SK-N-SH (cell line): ENCODE measurements around the gene DTX1. TPM values are rescaled to one million over a fixed set of nuclear protein-coding genes. Genes with fewer than 3 reads are reported as not detected.

ENCODE experiments used
- CTCF ChIA-PET: fragments of 300-600, 350-600 bp; formaldehyde crosslinking; extraction: SDS; loops from one replicate; lab custom pipeline; 2021; lab: Yijun Ruan, JAX
- POLR2A ChIA-PET: fragments of 350-600 bp; sonication (Branson Sonifier 250); formaldehyde crosslinking; extraction: SDS; loops from one replicate; lab custom pipeline; 2020; ENCODE audit warnings: antibody characterized with exemption, inconsistent platforms; lab: Yijun Ruan, JAX
- DNase-seq: peaks from one replicate; pipeline ENCODE4 v3.0.0; 2012
- H2AFZ ChIP-seq: fragments of 200-600 bp; sonication (generic); 2 replicates; pipeline ENCODE4 v1.8.1; 2016; ENCODE audit warnings: antibody characterized with exemption, mild to moderate bottlenecking, low read depth
- H3F3A ChIP-seq: fragments of 200-600 bp; sonication (generic); replicated peaks from 2 replicates; pipeline ENCODE3; 2016; ENCODE audit warnings: antibody characterized with exemption, mild to moderate bottlenecking; ENCODE audit not compliant: insufficient read depth
- H3K27ac ChIP-seq, 2 experiments: fragments of 200-500 bp in 1 of 2; fragments of 200-600 bp in 1 of 2; sonication (Bioruptor generic) in 1 of 2; sonication (generic), shearing (Covaris generic) in 1 of 2; 2 replicates each; pipeline versions ENCODE4 v1.5.1 to v1.6.1; 2014 to 2016; ENCODE audit warnings: low read depth in 2 of 2, inconsistent platforms in 1 of 2, low read length in 1 of 2, mild to moderate bottlenecking in 1 of 2, mixed read lengths in 1 of 2
- H3K27me3 ChIP-seq: fragments of 200-600 bp; sonication (generic), shearing (Covaris generic); 2 replicates; pipeline ENCODE4 v1.6.1; 2016; ENCODE audit warnings: mixed run types; ENCODE audit not compliant: insufficient read depth
- H3K36me3 ChIP-seq, 2 experiments: fragments of 200-500 bp in 1 of 2; fragments of 200-600 bp in 1 of 2; sonication (Bioruptor generic) in 1 of 2; sonication (generic) in 1 of 2; replicated peaks in 1 of 2; 2 replicates each; pipeline versions ENCODE3 to v1.5.1; 2014 to 2016; ENCODE audit warnings: low read length in 1 of 2, mild to moderate bottlenecking in 1 of 2; ENCODE audit not compliant: insufficient read depth in 2 of 2, control insufficient read depth in 1 of 2
- H3K4me1 ChIP-seq, 2 experiments: fragments of 200-500 bp in 1 of 2; fragments of 200-600 bp in 1 of 2; sonication (Bioruptor generic) in 1 of 2; sonication (generic), shearing (Covaris generic) in 1 of 2; 2 replicates each; pipeline versions ENCODE4 v1.5.1 to v1.6.1; 2014 to 2016; ENCODE audit warnings: low read depth in 1 of 2, low read length in 1 of 2, mixed run types in 1 of 2; ENCODE audit not compliant: insufficient read depth in 2 of 2, control insufficient read depth in 1 of 2
- H3K4me2 ChIP-seq: fragments of 200-600 bp; sonication (generic), shearing (Covaris generic); 2 replicates; pipeline ENCODE4 v1.6.1; 2017; ENCODE audit warnings: mixed run types
- H3K4me3 ChIP-seq, 2 experiments: fragments of 200-500 bp in 1 of 2; fragments of 200-600 bp in 1 of 2; sonication (Bioruptor generic) in 1 of 2; sonication (generic), shearing (Covaris generic) in 1 of 2; 2 replicates each; pipeline versions ENCODE4 v1.5.1 to v1.8.1; 2014 to 2016; ENCODE audit warnings: low read depth in 2 of 2, inconsistent platforms in 1 of 2, low read length in 1 of 2, mild to moderate bottlenecking in 1 of 2, mixed read lengths in 1 of 2, moderate library complexity in 1 of 2
- H3K79me2 ChIP-seq: fragments of 200-600 bp; sonication (generic); 2 replicates; pipeline ENCODE4 v1.8.1; 2017; ENCODE audit warnings: mild to moderate bottlenecking; ENCODE audit not compliant: insufficient read depth
- H3K9ac ChIP-seq: fragments of 200-600 bp; sonication (generic); 2 replicates; pipeline ENCODE4 v1.6.1; 2017; ENCODE audit warnings: mixed run types
- H3K9me2 ChIP-seq: fragments of 200-600 bp; sonication (generic); 2 replicates; pipeline ENCODE4 v1.6.1; 2017; ENCODE audit warnings: mixed run types
- H3K9me3 ChIP-seq: fragments of 200-600 bp; sonication (generic); 2 replicates; pipeline ENCODE4 v1.6.1; 2017; ENCODE audit warnings: mixed run types, mild to moderate bottlenecking, moderate library complexity
- H4K20me1 ChIP-seq: fragments of 200-600 bp; sonication (generic); 2 replicates; pipeline ENCODE4 v1.6.1; 2017; ENCODE audit warnings: mild to moderate bottlenecking, mixed run types; ENCODE audit not compliant: insufficient read depth
- EP300 ChIP-seq, 2 experiments: IDR thresholded peaks; 2 replicates each; pipeline versions ENCODE4 v1.4.0 to v1.6.1; 2012; ENCODE audit warnings: borderline replicate concordance in 1 of 2, low read depth in 1 of 2, low read length in 1 of 2
- EZH2phosphoT487 ChIP-seq: fragments of 200-600 bp; sonication (generic); IDR thresholded peaks from 2 replicates; pipeline ENCODE4 v1.6.1; 2017; ENCODE audit warnings: low read depth, mixed run types, mild to moderate bottlenecking, antibody characterized with exemption, moderate library complexity, borderline replicate concordance
- GABPA ChIP-seq: IDR thresholded peaks from 2 replicates; pipeline ENCODE4 v1.4.0; 2012; ENCODE audit warnings: low read depth, mild to moderate bottlenecking
- NFIC ChIP-seq: IDR thresholded peaks from 2 replicates; pipeline ENCODE4 v1.4.0; 2012; ENCODE audit warnings: borderline replicate concordance
- NRF1 ChIP-seq: IDR thresholded peaks from 2 replicates; pipeline ENCODE4 v1.6.1; 2012; ENCODE audit warnings: low read depth, mild to moderate bottlenecking, low read length
- POLR2AphosphoS5 ChIP-seq: IDR thresholded peaks from 2 replicates; pipeline ENCODE4 v1.6.1; 2012; ENCODE audit warnings: low read depth, low read length
- RCOR1 ChIP-seq: fragments of 150-350 bp; IDR thresholded peaks from 2 replicates; pipeline ENCODE4 v1.6.1; 2017; ENCODE audit warnings: antibody characterized with exemption, low read length
- REST ChIP-seq: IDR thresholded peaks from 2 replicates; pipeline ENCODE4 v1.6.1; 2012; ENCODE audit warnings: mild to moderate bottlenecking, low read depth, low read length, moderate library complexity
- SIN3A ChIP-seq: IDR thresholded peaks from 2 replicates; pipeline ENCODE4 v1.6.1; 2012; ENCODE audit warnings: low read depth, mild to moderate bottlenecking, low read length, moderate library complexity, borderline replicate concordance
- TAF1 ChIP-seq: IDR thresholded peaks from 2 replicates; pipeline ENCODE4 v1.6.1; 2012; ENCODE audit warnings: low read depth, mild to moderate bottlenecking, low read length, moderate library complexity, borderline replicate concordance
- WGBS: methylation state at CpG from one replicate; pipeline ENCODE4 v1.1.6; 2017; ENCODE audit warnings: low lambda C conversion rate; 5-methylcytosine and 5-hydroxymethylcytosine counted together
- polyA plus RNA-seq, 3 experiments: library from polyadenylated mRNA; depleted of rRNA; stranded (reverse); fragments of >200 nt; gene quantifications; 2 replicates each; pipeline ENCODE4 v1.2.3, GENCODE V29; 2012
- TF ChIP-seq, protein P1 (sequence below): IDR thresholded peaks from 2 replicates; pipeline ENCODE4 v1.4.0; 2012; ENCODE audit warnings: low read depth, borderline replicate concordance
- TF ChIP-seq, protein P2 (sequence below): fragments of 150-350 bp; IDR thresholded peaks from 2 replicates; pipeline ENCODE4 v1.6.1; 2016; ENCODE audit warnings: mild to moderate bottlenecking, low read depth, low read length

DTX1 gene
- polyA plus RNA-seq, 1 of the 3 experiments (the other 2 are of a cell fraction) = 0.72 TPM

GRCh38 chr12:113055594-113056380 lies 743 bp upstream of the DTX1 start:
- no peaks in the 10 kb centered on the region for H3F3A ChIP-seq
- H3K4me3 ChIP-seq = peak overlapping the region; percentile 58 to 59; a peak in 2 of 4 replicates
- no peaks in the 10 kb centered on the region for H3K9me3 ChIP-seq
- POLR2A ChIA-PET = no interaction called here
- H3K9ac ChIP-seq = no peak overlapping the region
- no peaks in the 10 kb centered on the region for H3K79me2 ChIP-seq
- no peak overlapping the region for H2AFZ ChIP-seq
- H3K27ac ChIP-seq = no peak overlapping the region
- no peaks in the 10 kb centered on the region for H3K9me2 ChIP-seq
- DNase-seq = no peak
- no peaks in the 10 kb centered on the region for H4K20me1 ChIP-seq
- H3K4me1 ChIP-seq = peaks cover 0 to 11% of the 10 kb centered on the region in 2 experiments; a peak in 1 of 4 replicates
- no peaks in the 10 kb centered on the region for H3K36me3 ChIP-seq
- 0 out of 2 replicates have a peak overlapping the region, but pooled peaks have one; percentile 78 for H3K4me2 ChIP-seq
- H3K27me3 ChIP-seq = peaks cover 14% of the 10 kb centered on the region; the same call in 1 of the 2 replicates
- WGBS = 70% methylated on average over 12 of the region's 13 CpGs
- TF ChIP-seq TAF1 = no peak
- TF ChIP-seq, protein P1, sequence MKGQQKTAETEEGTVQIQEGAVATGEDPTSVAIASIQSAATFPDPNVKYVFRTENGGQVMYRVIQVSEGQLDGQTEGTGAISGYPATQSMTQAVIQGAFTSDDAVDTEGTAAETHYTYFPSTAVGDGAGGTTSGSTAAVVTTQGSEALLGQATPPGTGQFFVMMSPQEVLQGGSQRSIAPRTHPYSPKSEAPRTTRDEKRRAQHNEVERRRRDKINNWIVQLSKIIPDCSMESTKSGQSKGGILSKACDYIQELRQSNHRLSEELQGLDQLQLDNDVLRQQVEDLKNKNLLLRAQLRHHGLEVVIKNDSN = no peak
- CTCF ChIA-PET = interaction anchor here (0.7 to 3.5 kb wide), 5 partner anchors 6 to 316 kb away, joined by 3 to 24 read pairs (median 6); no protein-coding TSS in a partner anchor

- peak overlapping the region; percentile 58 to 59 for H3K4me3 ChIP-seq
- CTCF ChIA-PET = interaction anchor here (0.7 to 3.5 kb wide), 6 partner anchors 7 to 316 kb away, joined by 3 to 24 read pairs (median 4); no protein-coding TSS in a partner anchor
- 9% methylated on average over 4 of the region's 8 CpGs for WGBS
These were observed 224 bp upstream of the DTX1 start for GRCh38 chr12:113056381-113056630.

More at GRCh38 chr12:113056381-113056630, 224 bp upstream of the DTX1 start:
- H3K4me2 ChIP-seq = peak overlapping the region; percentile 78
- H3K9me2 ChIP-seq = no peaks in the 10 kb centered on the region
- peaks cover 14% of the 10 kb centered on the region; the same call in 1 of the 2 replicates for H3K27me3 ChIP-seq
- no peaks in the 10 kb centered on the region for H3K79me2 ChIP-seq
- peaks cover 0 to 15% of the 10 kb centered on the region in 2 experiments; a peak in 1 of 4 replicates for H3K4me1 ChIP-seq
- no peak for DNase-seq
- no peaks in the 10 kb centered on the region for H3K9me3 ChIP-seq
- H3F3A ChIP-seq = no peaks in the 10 kb centered on the region
- TF ChIP-seq, protein P2, sequence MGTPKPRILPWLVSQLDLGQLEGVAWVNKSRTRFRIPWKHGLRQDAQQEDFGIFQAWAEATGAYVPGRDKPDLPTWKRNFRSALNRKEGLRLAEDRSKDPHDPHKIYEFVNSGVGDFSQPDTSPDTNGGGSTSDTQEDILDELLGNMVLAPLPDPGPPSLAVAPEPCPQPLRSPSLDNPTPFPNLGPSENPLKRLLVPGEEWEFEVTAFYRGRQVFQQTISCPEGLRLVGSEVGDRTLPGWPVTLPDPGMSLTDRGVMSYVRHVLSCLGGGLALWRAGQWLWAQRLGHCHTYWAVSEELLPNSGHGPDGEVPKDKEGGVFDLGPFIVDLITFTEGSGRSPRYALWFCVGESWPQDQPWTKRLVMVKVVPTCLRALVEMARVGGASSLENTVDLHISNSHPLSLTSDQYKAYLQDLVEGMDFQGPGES = no peak
- TF ChIP-seq SIN3A = no peak
- no peak for TF ChIP-seq RCOR1
- no peak for TF ChIP-seq EP300 (IDR thresholded peaks at IDR 0.05; ENCODE audit: borderline replicate concordance in 1 of 2, low read depth in 1 of 2, low read length in 1 of 2)
- no peak for TF ChIP-seq GABPA
- no peak for TF ChIP-seq REST
- no peak for TF ChIP-seq NFIC
- TF ChIP-seq POLR2AphosphoS5 = no peak
- TF ChIP-seq NRF1 = no peak
- TF ChIP-seq, protein P1 = no peak
- TF ChIP-seq EZH2phosphoT487 = no peak
- peak overlapping the region in 1 of 2 experiments; percentile 12; a peak in 1 of 4 replicates for H3K27ac ChIP-seq
- H4K20me1 ChIP-seq = no peaks in the 10 kb centered on the region
- POLR2A ChIA-PET = no interaction called here
- H3K9ac ChIP-seq = no peak overlapping the region
- H3K36me3 ChIP-seq = no peaks in the 10 kb centered on the region
- peak overlapping the region; percentile 74 for H2AFZ ChIP-seq
